SW 1271 (cell line): ENCODE measurements around the gene ST6GALNAC2.
A peak's percentile ranks its signal among the peaks of the same experiment; 100 is the strongest.

ENCODE experiments used
- DNase-seq, 2 experiments: peaks; one replicate each; lab custom pipeline; 2025; lab: John Stamatoyannopoulos, UW

The ST6GALNAC2 gene

GRCh38 chr17:76556765-76557367 is 28.8 kb downstream of the ST6GALNAC2 start:
- peak in 1 of 2 experiments; percentile 26 for DNase-seq

- DNase-seq: no peak
These were observed 31.5 kb downstream of the ST6GALNAC2 start for GRCh38 chr17:76554131-76554530.

- no peak for DNase-seq
These were observed 32.3 kb downstream of the ST6GALNAC2 start for GRCh38 chr17:76553178-76553908.

GRCh38 chr17:76551685-76552084 is 34.0 kb downstream of the ST6GALNAC2 start:
- no peak for DNase-seq

GRCh38 chr17:76550712-76551615 is 34.7 kb downstream of the ST6GALNAC2 start:
- no peak for DNase-seq

- DNase-seq: no peak
These were observed 36.1 kb downstream of the ST6GALNAC2 start for GRCh38 chr17:76549539-76549938.

GRCh38 chr17:76549215-76549518 is 36.5 kb downstream of the ST6GALNAC2 start:
- no peak for DNase-seq

- DNase-seq: no peak
These were observed 37.1 kb downstream of the ST6GALNAC2 start for GRCh38 chr17:76548378-76549214.

GRCh38 chr17:76547642-76548202 is 37.9 kb downstream of the ST6GALNAC2 start:
- DNase-seq: no peak

GRCh38 chr17:76547183-76547641 is 38.4 kb downstream of the ST6GALNAC2 start:
- peak in 1 of 2 experiments; percentile 27 for DNase-seq

GRCh38 chr17:76546556-76547182 is 39.0 kb downstream of the ST6GALNAC2 start:
- DNase-seq: no peak

- no peak for DNase-seq
These were observed 39.6 kb downstream of the ST6GALNAC2 start for GRCh38 chr17:76545918-76546555.

GRCh38 chr17:76544546-76545365 is 40.9 kb downstream of the ST6GALNAC2 start:
- no peak for DNase-seq

- no peak for DNase-seq
These were observed 41.7 kb downstream of the ST6GALNAC2 start for GRCh38 chr17:76543826-76544545.

- DNase-seq: no peak
These were observed 42.2 kb downstream of the ST6GALNAC2 start for GRCh38 chr17:76543482-76543825.

GRCh38 chr17:76542984-76543383 is 42.7 kb downstream of the ST6GALNAC2 start:
- DNase-seq: no peak

- DNase-seq: no peak
These were observed 43.1 kb downstream of the ST6GALNAC2 start for GRCh38 chr17:76542566-76542971.

GRCh38 chr17:76541739-76542454 is 43.8 kb downstream of the ST6GALNAC2 start:
- DNase-seq: no peak
